ENCODE measurements around the gene ADI1.

Gene ADI1

GRCh38 chr2:3480352-3481010, 38.9 kb downstream of the ADI1 start:
- DNase-seq (ENCODE audit: low read depth in 2 of 2), result no peak

- DNase-seq (ENCODE audit: low read depth in 2 of 2), result no peak
Observed at GRCh38 chr2:3479430-3480320, 39.7 kb downstream of the ADI1 start.

GRCh38 chr2:3478846-3479385, 40.4 kb downstream of the ADI1 start:
- DNase-seq (ENCODE audit: low read depth in 2 of 2), result no peak

GRCh38 chr2:3476985-3477327, 42.4 kb downstream of the ADI1 start:
- DNase-seq (ENCODE audit: low read depth in 2 of 2), result no peak

GRCh38 chr2:3476321-3476984, 42.9 kb downstream of the ADI1 start:
- no peak for DNase-seq (ENCODE audit: low read depth in 2 of 2)

- no peak for DNase-seq (ENCODE audit: low read depth in 2 of 2)
Observed at GRCh38 chr2:3475771-3476170, 43.6 kb downstream of the ADI1 start.

GRCh38 chr2:3472966-3473365, 46.4 kb downstream of the ADI1 start:
- no peak for DNase-seq (ENCODE audit: low read depth in 2 of 2)

GRCh38 chr2:3472296-3472695, 47.0 kb downstream of the ADI1 start:
- no peak for DNase-seq (ENCODE audit: low read depth in 2 of 2)

- no peak for DNase-seq (ENCODE audit: low read depth in 2 of 2)
Observed at GRCh38 chr2:3470856-3471737, 48.2 kb downstream of the ADI1 start.

- DNase-seq (ENCODE audit: low read depth in 2 of 2), result no peak
Observed at GRCh38 chr2:3470166-3470651, 49.1 kb downstream of the ADI1 start.

- no peak for DNase-seq (ENCODE audit: low read depth in 2 of 2)
Observed at GRCh38 chr2:3469486-3469885, 49.8 kb downstream of the ADI1 start.

- no peak for DNase-seq (ENCODE audit: low read depth in 2 of 2)
Observed at GRCh38 chr2:3468296-3468988, 50.9 kb downstream of the ADI1 start.

- no peak for DNase-seq (ENCODE audit: low read depth in 2 of 2)
Observed at GRCh38 chr2:3467654-3468053, 51.7 kb downstream of the ADI1 start.

GRCh38 chr2:3466966-3467365, 52.4 kb downstream of the ADI1 start:
- no peak for DNase-seq (ENCODE audit: low read depth in 2 of 2)

GRCh38 chr2:3466482-3466863, 52.9 kb downstream of the ADI1 start:
- DNase-seq (ENCODE audit: low read depth in 2 of 2), result no peak

- no peak for DNase-seq (ENCODE audit: low read depth in 2 of 2)
Observed at GRCh38 chr2:3465844-3466481, 53.4 kb downstream of the ADI1 start.

- no peak for DNase-seq (ENCODE audit: low read depth in 2 of 2)
Observed at GRCh38 chr2:3465328-3465727, 54.0 kb downstream of the ADI1 start.

- no peak for DNase-seq (ENCODE audit: low read depth in 2 of 2)
Observed at GRCh38 chr2:3464401-3465005, 54.8 kb downstream of the ADI1 start.

- no peak for DNase-seq (ENCODE audit: low read depth in 2 of 2)
Observed at GRCh38 chr2:3463944-3464343, 55.4 kb downstream of the ADI1 start.

All from stimulated activated CD4-positive, alpha-beta T cell treated with anti-CD3 and anti-CD28 coated beads, Interleukin-15, amount 100 ng/mL, for 48 hours (primary cell).